Fibroblast of lung (primary cell): ENCODE data around the gene FUT4.

Experiments used
- CTCF ChIP-seq, 2 donors: IDR thresholded peaks in 1 of 2; conservative IDR thresholded peaks in 1 of 2; 1 replicate in 1 of 2; 2 replicates in 1 of 2; pipeline ENCODE4 v1.5.1; 2011 to 2012; ENCODE audit warnings: low read length in 2 of 2, control low read depth in 1 of 2, inconsistent platforms in 1 of 2, low read depth in 1 of 2, mild to moderate bottlenecking in 1 of 2
- EZH2 ChIP-seq: IDR thresholded peaks from 2 replicates; pipeline ENCODE4 v1.5.1; 2012; ENCODE audit warnings: low read length, control low read depth, mild to moderate bottlenecking; ENCODE audit errors: missing control alignments

GRCh38 chr11:94513091-94513490 is 30.6 kb upstream of the FUT4 start:
- TF ChIP-seq CTCF (conservative IDR thresholded peaks at IDR 0.05 in 1 of 2, IDR thresholded peaks at IDR 0.05 in 1 of 2; ENCODE audit: low read depth in 1 of 2, low read length in 2 of 2) (no peak), EZH2 (no peak)
